HG02943 (cell line): ENCODE measurements around the gene KCNIP3.

Source experiments
- ATAC-seq: cut with Tn5 transposase; IDR thresholded peaks from one replicate; pipeline ENCODE4 v1.9.1; 2021; ENCODE audit warnings: mild to moderate bottlenecking, low read depth, moderate library complexity; ENCODE audit not compliant: unreplicated experiment

KCNIP3 gene

DNA sequence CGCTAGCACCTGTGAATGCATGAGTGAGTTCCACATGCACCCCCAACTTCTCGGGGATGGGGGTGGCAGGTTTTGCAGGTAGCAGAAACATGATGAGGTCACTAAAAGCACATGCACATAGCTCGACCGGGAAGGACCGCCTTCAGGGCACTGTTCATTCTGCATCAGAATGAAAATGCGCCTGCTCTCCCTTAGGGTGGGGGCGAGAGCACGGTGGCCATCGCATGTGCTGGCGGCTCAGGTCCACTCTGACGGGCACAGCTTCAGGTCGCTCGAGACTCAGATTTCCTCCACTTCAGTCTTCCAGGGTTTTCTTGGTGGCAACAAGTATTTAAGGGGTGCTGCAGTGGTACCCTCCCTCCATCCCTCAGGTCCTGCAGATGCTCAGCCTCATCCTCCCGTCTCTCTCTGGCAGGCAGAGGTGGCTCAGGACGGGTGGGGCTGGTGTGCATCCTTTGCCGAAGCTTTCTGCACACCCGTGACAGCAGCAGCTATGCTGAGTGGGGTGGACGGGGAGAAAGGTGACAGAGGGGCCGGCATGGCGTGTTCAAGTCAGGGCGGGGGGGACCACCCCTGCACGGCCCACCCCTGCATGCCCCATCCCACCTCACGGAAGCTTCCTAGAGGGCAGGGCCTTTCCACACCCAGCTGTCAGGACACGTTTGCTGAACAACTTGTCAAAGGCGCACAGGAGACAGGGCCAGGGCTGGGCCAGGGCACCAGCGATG is 14.8 kb downstream of the KCNIP3 start:
- ATAC-seq = no peak

DNA sequence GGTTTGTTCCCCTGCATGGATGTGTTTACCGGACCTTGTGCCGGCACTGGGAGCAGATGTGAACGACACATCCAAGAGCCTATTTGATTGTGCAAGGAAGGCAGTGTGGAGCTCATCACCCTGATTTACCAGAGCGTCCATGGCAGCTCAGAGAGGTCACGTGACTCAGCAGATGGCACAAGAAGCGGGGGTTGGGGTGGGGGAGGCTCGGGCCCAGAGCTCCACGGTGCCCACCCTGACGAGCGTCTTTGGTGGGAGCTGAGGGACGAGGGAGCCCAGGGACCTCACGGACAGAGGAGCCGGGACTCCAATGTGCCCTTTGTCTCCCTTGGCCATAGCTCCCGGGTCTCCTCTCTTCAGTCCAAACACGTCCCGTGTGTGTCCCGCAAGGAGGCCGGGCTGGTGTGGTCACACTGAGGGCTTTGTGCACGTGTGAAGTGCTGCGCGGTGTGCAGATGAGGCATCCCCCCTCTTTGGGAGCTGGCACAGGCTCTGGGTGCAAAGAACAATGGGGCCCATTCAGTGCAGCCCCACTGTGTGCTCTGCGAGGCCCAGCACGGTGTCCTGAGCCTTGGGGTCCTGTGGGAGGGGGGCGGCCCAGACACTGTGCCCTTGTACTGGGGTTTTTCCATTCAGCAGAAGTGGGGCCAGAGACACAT is 15.5 kb downstream of the KCNIP3 start:
- ATAC-seq = no peak

DNA sequence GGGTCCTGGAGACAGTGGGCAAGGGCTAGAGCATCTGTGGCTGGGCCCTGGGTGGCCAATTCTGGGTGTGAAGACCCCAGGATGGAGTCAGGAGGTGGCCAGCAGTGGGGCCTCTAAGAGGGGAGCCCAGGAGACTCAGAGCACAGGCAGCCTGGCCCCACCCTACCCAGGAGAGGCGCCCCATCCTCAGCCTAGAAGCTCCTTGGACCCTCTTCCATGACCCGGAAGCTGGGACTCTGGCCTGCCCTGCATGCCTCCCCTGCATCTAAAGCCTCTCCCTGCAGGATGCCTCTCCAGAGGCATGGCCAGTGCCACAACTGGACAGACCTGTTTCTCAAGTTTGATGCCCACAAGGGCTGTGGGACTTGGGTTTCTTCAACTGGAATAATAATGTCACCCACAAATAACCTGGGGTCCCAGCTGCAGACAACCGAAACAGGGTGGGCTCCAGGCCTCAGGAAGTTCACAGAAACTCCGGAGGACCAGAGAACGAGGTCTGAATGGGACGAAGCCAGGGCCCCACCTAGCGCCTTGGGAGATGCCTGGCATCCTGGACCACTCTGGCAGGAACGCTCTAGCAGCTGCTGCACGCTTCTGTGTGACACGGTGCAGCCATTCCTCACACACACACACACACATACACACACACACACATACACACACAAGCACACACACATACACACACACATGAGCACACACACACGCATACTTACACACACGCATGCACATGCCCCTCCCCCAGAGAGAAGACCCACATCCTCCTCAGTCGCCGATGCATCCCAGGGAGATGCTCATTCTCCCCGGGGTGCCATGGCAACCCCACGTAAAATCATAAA is 16.4 kb downstream of the KCNIP3 start:
- no peak for ATAC-seq

DNA sequence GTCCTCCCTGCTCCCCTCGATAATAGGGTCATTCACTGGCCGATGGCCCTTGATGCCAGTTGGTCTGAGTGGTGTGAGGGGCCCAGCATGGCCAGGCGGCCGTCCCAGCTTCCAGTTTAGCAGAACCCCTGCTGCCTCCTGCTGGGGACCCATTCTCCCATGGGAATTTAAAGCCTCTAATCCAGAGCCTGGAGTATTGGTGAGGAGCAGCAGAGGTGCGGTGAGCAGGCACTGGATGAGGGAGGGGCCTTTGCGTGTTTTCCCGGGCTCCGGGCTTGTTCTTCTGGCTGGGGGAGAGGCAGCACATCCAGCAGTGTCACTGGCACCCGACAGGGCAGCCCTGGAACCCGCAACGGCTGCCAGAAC is 17.4 kb downstream of the KCNIP3 start:
- ATAC-seq = no peak

DNA sequence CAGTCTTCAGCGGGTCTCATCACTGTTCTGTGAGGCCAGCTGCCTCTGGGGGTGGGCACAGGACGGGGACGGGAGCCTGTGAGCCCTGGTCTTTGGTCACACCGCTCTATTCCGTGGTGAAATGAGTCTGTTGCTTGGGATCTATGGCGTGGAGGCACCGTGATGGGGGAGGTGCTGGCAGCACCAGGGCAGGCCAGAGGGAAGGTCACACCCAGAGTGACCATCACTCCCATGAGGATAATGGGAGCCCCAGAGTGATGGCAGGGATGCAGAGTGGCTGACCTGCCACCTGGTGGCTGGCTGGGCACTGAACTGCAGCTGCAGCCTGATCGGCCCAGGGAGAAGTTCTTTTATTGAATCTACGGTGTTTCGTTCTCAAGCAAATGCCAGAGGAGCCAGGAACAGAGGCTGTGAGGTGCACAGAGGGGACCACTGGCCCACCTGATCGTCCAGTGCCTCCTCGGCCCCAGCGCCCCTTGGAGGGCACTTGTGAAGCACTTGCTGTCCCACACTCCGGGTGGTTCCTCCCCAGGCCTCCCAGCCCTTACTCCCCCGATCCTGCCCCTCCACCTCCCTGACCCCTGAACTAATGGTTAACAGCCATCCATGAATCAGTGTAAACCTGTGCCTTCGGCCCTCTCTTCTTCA is 17.9 kb downstream of the KCNIP3 start:
- no peak for ATAC-seq

DNA sequence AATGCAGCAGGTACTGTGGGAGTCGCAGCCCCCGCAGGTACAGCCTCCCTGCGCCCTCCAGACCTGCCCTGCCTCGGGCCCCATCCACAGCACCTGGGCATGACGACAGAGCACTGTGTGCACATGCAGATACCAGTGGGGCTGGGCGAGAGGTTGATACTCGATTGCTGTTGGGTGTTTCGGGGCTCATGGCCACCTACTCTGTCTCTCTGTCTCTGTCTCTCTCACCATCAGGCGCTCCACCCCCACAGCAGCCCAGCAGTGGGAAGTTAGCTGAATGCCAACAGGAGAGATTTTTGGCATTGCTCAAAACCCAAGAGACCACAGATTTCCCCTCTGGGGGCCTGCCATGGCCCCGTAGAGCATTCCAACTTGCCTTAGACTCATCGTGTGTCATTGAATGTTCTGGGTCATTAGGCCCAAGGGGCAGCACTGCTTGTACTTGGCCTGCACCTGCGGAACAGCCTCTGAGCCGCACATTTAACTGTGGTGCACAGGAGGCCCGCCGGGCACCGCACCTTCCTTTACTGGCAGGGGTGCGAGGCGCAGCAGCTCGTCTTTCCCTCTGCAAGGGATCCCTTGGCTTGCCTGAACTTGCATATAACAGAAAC is 18.8 kb downstream of the KCNIP3 start:
- no peak for ATAC-seq

DNA sequence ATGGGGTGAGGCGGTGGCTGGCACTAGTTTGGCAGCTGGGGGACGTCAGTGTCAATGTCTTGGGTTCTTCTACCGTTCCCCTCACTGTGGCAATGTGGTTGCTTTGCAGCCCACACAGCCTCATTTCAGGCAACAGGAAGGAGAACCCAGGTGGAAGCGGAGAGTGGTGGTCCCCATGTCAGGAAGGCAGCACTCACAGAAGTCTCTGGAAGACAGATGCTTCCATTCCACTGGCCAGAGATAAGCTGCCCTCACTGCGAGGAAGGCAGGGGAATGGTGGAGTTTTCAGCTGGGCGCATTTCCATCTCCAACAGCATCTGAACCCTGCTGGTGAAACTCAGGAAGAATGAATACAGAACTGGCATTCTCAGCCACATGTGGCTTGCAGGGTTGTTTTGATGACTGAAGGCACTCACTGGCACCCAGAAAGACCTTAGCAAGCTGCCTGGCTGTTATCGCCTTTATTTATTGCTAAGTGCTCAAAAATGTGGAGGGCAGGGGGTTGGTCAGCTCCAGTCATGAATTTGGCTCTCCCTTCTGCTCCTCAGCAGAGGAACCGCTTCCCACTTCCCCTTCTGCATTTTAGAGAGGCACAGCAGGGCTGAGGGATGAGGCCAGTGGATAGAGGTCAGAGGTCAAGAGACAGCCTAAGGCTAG is 19.4 kb downstream of the KCNIP3 start:
- ATAC-seq = no peak

DNA sequence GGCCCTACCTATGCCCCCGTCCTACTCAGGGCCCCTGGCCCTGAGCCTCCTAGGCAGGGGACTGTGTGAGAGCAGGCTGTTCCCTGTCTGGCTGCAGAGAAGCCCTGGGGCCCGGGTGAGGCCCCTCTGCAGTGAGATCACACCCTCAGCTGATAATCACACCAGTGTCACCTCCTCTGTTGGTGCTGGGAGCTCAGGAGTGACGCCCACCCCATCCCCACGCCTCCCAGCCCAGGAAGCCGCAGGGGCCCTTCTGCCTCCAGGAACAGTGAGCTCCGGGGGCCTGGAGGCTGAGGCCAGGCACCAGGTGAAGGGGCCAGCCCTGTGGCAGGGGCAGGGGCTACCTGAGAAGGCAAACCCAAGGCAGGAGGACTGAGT is 20.0 kb downstream of the KCNIP3 start:
- no peak for ATAC-seq

DNA sequence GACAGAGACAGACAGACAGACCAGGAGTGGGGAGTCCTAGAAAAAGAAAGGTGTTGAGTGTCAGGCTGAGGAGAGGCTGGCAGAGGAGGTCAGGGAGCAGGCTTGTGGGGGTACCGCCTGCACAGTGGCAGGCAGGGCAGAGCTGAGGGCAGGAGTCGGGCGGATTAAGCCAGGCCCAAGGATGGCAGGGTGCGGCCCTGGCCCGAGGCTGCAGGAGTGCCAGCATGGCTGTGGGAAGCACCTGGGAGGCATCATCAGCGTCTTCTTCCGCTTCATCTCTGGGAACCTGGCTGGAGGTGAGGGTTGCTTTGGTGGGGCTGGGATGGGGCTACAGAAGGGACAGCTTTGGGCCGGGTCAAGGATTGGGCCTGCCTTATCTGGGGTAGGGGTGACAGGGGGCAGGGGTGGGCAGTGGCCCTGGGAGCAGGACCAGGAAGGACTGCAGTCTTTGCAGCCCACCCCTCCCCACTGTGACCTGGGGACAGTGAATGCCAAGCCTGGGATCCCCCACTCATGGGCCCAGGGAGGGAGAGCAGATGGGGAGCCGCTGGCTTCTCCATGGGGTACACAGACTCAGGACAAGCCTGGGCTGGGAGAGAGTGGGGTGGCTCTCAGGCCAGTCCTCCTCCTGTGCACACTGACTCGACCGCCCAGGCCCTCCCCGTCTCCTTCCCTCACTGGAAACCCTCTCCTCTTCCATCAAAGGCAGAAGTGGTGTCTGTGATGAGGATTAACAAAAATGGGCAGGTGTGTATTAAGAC is 20.7 kb downstream of the KCNIP3 start:
- no peak for ATAC-seq

DNA sequence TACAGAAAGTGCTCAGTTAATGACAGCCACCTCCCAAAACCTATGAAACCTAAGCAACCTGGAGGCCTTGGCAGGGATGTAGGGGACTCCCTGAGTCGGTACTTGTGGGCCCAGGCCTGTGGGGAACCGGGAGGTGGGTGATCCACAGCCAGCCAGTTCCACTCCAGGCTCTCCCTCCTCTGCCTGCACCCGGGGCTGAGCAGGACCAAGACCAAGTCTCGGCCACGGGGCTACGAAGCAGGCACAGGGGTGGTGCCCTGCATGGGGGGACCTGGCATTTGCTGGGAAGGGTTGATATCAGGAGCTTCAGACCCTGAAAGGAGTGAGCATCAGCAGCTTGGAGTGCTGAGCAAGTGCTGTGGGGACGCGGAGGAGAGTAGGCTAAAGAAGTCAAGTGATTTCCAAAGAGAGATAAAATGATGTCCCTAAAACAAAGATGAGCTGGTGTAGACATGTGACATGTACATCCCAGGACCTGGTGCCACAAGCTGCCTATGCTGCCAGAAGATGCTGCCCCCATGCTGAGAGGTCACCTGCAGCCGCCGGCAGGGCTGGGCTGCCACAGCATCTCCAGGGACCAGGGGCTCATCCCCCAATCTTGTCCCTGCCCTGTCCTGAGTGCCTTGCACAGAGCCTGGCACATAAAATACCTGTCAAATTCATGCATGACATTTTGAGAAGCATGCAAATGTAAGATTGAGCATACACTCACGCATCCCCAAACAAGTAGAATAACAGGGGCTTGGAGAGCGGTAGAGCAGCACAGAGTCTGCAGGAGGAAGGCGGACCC is 21.5 kb downstream of the KCNIP3 start:
- no peak for ATAC-seq

DNA sequence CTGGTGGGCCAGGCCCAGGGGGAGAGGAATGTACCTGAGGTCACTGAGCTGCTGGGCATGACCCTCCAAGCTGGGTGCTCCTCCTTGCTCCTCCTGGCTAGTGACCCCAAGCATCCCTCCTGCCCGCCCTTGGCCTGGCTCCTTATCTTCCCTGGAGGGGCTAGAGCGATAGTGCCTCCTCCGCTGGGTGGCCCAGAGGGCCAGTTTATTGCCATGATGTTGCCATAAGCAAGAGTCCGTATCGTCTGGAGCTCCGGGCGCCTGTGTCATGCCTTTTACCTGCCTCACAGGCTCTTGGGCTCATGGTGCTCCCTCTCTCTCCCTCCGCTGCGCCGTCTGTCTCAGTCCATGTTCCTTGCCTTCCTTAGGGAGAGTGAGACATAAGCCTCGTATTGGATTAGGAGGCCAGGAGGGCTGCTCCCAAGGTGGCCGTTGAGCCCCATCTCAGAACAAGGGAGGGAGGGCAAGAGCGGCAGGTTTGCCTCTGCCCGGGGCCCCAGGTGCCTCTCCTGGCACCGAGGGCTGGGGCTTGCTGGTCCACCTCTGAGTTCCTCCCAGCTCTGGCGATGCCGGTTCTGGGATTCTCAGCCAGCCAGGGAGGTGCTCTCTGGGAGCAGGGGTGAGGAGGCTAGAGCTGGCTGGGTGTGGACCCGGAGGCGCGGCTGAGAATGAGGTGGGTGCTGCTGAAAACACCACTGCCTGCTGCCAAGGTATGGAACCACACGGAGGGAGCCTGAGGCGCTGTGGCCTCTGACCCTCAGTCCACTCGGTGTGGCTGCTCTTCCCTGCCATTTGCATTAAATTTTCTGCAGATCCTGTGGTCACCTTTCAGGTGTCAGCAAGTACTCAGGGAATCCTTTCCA is 22.6 kb downstream of the KCNIP3 start:
- ATAC-seq = no peak

DNA sequence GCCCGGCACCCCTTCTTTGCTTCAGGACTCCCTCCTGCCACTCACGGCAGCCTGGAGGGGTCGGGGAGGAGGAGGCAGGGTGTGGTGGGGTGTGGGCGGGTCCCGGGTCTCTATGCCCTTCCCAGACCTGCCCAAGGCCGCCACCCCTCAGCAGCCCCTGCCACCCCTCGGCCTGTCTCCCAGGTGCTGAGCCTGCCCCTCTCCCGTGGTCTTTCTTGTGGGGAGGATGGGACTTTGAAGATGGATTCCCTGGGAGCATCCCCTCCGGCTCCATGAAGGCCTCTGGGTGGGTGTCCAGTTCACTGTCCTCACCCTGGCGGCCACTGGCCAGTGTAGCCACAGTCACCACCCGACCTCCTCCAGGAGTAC is 23.2 kb downstream of the KCNIP3 start:
- no peak for ATAC-seq

DNA sequence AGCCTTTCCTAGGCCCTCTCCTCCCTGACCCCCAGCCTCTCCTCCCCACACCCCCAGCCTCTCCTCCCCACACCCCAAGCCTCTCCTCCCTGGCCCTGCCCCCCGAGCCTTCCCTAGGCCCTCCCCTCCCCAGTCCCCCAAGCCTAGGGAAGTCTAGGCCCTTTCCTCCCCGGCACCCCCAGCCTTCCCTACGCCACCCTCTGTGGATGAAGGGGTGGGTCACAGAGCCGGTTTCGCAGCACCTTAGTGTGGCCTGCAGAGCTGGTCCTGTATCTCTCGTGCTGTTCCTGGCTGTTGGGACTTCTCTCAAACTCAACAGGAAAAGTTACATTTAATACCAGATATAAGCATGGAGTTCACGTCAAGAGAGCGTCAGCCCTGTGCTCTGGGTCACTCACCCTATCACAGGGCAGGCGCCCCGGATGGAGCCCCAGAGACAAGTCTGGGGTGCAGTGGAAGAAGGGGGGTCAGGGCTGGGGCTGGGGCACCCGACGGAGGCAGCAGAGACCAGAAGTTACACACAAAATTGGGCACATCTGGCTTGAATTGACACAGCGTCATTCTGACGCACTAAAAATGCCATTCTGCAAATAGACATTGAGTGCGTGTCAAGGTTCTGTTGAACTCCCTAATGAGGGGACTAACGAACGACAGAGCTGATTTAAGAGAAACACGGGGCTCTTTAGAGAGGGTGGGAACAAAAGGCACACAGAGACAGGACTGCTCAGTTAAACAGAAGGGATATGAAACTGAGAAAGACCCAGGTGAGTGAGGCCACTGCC is 24.0 kb downstream of the KCNIP3 start:
- ATAC-seq = no peak

DNA sequence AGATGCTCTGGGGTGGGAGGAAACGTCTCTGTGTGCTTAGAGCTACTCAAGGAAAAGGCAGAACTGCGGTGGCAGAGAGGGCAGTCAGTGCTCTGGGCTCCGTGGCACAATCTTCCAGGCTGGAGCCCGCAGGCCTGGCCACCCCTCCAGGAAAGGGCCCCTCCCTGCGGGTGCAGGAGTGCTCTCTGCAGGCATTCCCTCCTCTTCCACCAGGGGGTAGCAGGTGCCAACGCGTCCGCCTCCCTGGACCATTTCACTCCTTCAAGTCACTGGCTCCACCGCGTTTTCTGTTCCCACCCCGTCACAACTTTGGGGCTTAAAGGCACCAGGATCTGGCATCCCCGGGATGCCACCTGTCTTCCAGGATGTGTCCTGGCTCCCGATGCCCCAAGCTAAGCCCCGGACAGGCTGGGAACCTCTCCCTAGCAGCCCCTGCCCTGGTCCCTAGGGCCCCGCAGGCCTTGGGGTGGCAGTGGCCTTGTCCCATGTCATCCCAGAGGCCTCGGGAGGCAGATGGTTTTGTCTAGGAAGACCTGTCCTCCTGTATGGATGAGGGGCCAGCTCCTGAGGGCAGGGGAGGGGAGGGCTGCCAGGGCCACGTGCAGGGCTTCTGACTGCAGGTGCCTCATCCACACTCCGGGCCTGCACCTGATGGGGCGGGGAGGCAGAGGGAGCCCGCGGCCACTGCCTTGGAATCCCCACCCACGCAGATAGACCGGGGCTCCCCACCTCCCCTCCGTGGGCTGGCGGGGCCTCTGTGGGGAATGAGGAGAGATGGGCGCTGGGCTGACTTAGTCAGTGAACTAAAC is 26.4 kb downstream of the KCNIP3 start:
- no peak for ATAC-seq

DNA sequence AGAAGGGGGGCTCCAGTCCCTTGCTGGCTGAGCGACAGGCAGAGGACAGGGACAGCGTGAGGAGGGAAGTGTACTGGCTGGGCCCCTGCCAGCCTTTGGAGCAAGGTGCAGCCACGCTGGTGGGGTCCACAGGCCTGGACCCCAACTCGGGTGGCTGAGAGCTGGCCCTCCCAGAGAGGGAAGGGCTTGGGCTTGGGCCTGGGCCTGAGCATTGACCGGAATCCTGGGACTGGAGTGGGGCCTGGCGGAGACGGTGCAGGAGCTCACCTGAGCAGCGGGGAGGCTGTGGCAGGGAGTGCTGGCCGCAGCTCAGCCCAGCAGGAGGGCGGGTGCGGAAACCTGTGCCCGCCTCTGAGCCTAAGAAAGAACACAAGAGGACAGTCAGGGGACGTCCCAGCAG is 27.9 kb downstream of the KCNIP3 start:
- ATAC-seq = no peak
